A549 (cell line): ENCODE results near the gene ZNF669. TPM values are rescaled to one million over a fixed set of nuclear protein-coding genes. Genes with fewer than 3 reads are reported as not detected.

Experiments
- ATAC-seq, 2 experiments: fragments of 200-7000 bp in 1 of 2; fragments of >200 bp in 1 of 2; cut with Nextera tagmentation in 1 of 2; cut with Tn5 transposase in 1 of 2; 3 replicates each; pipeline versions ENCODE4 v1.8.0 to v1.9.1; 2018 to 2020; ENCODE audit warnings: mild to moderate bottlenecking in 1 of 2, moderate library complexity in 1 of 2
- CTCF ChIA-PET: fragments of 300-600 bp; sonication (Branson Sonifier 250); formaldehyde crosslinking; extraction: SDS; loops from one replicate; lab custom pipeline; 2021; ENCODE audit warnings: antibody characterized with exemption, inconsistent platforms; lab: Yijun Ruan, JAX
- POLR2A ChIA-PET: fragments of 350-600 bp; formaldehyde crosslinking; extraction: SDS; loops from one replicate; lab custom pipeline; 2021; ENCODE audit warnings: antibody characterized with exemption, inconsistent platforms; lab: Yijun Ruan, JAX
- DNase-seq, 2 experiments: peaks; one replicate each; pipeline versions ENCODE4 v3.0.0 to v3.0.0-alpha.2; 2011 to 2016; ENCODE audit warnings: low read depth in 1 of 2, low spot score in 1 of 2
- FAIRE-seq: peaks from 2 replicates; lab custom pipeline; 2011; peaks lifted over from hg19 to GRCh38; lab: Jason Lieb, UNC
- H3K27ac ChIP-seq, 2 experiments: fragments of >200 bp; sonication (Bioruptor Twin); formaldehyde crosslinking; 3 replicates each; pipeline ENCODE4 v1.5.1; 2016 to 2017
- H3K4me1 ChIP-seq: fragments of >200 bp; sonication (Bioruptor Twin); formaldehyde crosslinking; 3 replicates; pipeline ENCODE4 v1.6.1; 2016
- H3K4me2 ChIP-seq: fragments of >200 bp; sonication (Bioruptor Twin); formaldehyde crosslinking; 3 replicates; pipeline ENCODE4 v1.6.1; 2016
- H3K4me3 ChIP-seq: fragments of >200 bp; sonication (Bioruptor Twin); formaldehyde crosslinking; 3 replicates; pipeline ENCODE4 v1.5.1; 2016
- H3K9me3 ChIP-seq: fragments of >200 bp; sonication (Bioruptor Twin); formaldehyde crosslinking; 3 replicates; pipeline ENCODE4 v1.6.1; 2016
- BHLHE40 ChIP-seq: IDR thresholded peaks from 2 replicates; pipeline ENCODE4 v1.6.1; 2012; ENCODE audit warnings: low read depth, low read length, inconsistent platforms
- CBX2 ChIP-seq: fragments of 200-600 bp; sonication (generic); IDR thresholded peaks from 2 replicates; pipeline ENCODE4 v1.6.1; 2016; ENCODE audit warnings: low read depth, mild to moderate bottlenecking, borderline replicate concordance
- FOSB ChIP-seq: fragments of 250-450 bp; sonication (Bioruptor Pico); IDR thresholded peaks from 2 replicates; pipeline ENCODE4 v1.5.0; 2020; ENCODE audit warnings: mild to moderate bottlenecking, moderate library complexity
- GATA3 ChIP-seq: IDR thresholded peaks from 2 replicates; pipeline ENCODE4 v1.6.1; 2012; ENCODE audit warnings: borderline replicate concordance
- HEYL ChIP-seq: fragments of 250-450 bp; sonication (Bioruptor Pico); IDR thresholded peaks from 2 replicates; pipeline ENCODE4 v1.8.0; 2021; ENCODE audit warnings: mild to moderate bottlenecking, moderate library complexity
- HOXB5 ChIP-seq: fragments of 250-450 bp; sonication (Bioruptor Pico); IDR thresholded peaks from 2 replicates; pipeline ENCODE4 v1.5.0; 2020; ENCODE audit warnings: mild to moderate bottlenecking, moderate library complexity
- JUNB ChIP-seq: fragments of >200 bp; sonication (Bioruptor Twin); formaldehyde crosslinking; IDR thresholded peaks from 2 replicates; pipeline ENCODE4 v1.6.1; 2016
- KDM5A ChIP-seq: fragments of 200-600 bp; sonication (generic); IDR thresholded peaks from 2 replicates; pipeline ENCODE4 v1.6.1; 2016; ENCODE audit warnings: antibody characterized with exemption, mild to moderate bottlenecking
- MYC ChIP-seq: IDR thresholded peaks from 2 replicates; pipeline ENCODE4 v1.6.1; 2012; ENCODE audit warnings: mild to moderate bottlenecking, inconsistent platforms, low read length, improper control_type of control experiment, borderline replicate concordance
- NFE2L2 ChIP-seq: fragments of 150-350 bp; conservative IDR thresholded peaks from 2 replicates; pipeline ENCODE4 v1.6.1; 2014; ENCODE audit warnings: low read length
- NR3C1 ChIP-seq: fragments of >200 bp; sonication (Bioruptor Twin); formaldehyde crosslinking; IDR thresholded peaks from 3 replicates; pipeline ENCODE4 v1.6.1; 2017
- POLR2AphosphoS2 ChIP-seq: conservative IDR thresholded peaks from 2 replicates; pipeline ENCODE4 v1.6.1; 2012; ENCODE audit warnings: low read length, improper control_type of control experiment, inconsistent platforms
- RAD21 ChIP-seq, 2 experiments: fragments of >200 bp in 1 of 2; sonication (Bioruptor Twin) in 1 of 2; formaldehyde crosslinking in 1 of 2; IDR thresholded peaks in 1 of 2; conservative IDR thresholded peaks in 1 of 2; 2 replicates in 1 of 2; 3 replicates in 1 of 2; pipeline ENCODE4 v1.6.1; 2012 to 2018; ENCODE audit warnings: inconsistent platforms in 1 of 2
- RFX5 ChIP-seq: fragments of 450-650 bp; IDR thresholded peaks from 2 replicates; pipeline ENCODE4 v1.7.1; 2014; ENCODE audit warnings: antibody characterized with exemption, mild to moderate bottlenecking, moderate library complexity
- SMC3 ChIP-seq: fragments of >200 bp; sonication (Bioruptor Twin); formaldehyde crosslinking; IDR thresholded peaks from 3 replicates; pipeline ENCODE4 v1.6.1; 2018; ENCODE audit warnings: inconsistent platforms
- TP53 ChIP-seq: fragments of 250-450 bp; sonication (Bioruptor Pico); IDR thresholded peaks from 2 replicates; pipeline ENCODE4 v1.5.0; 2021; ENCODE audit warnings: mild to moderate bottlenecking, moderate library complexity
- ZC3H11A ChIP-seq: fragments of 450-650 bp; IDR thresholded peaks from 2 replicates; pipeline ENCODE4 v1.6.1; 2014; ENCODE audit warnings: antibody characterized with exemption, mild to moderate bottlenecking
- ZFP36 ChIP-seq: fragments of 450-650 bp; IDR thresholded peaks from 2 replicates; pipeline ENCODE4 v1.6.1; 2014; ENCODE audit warnings: borderline replicate concordance; ENCODE audit not compliant: partially characterized antibody
- ZNF302 ChIP-seq: fragments of 250-450 bp; sonication (Bioruptor Pico); IDR thresholded peaks from 2 replicates; pipeline ENCODE4 v1.9.0; 2021; ENCODE audit warnings: inconsistent platforms, mild to moderate bottlenecking, moderate library complexity
- whole genome bisulfite sequencing: methylation state at CpG from one replicate; pipeline ENCODE4 v1.1.6; 2017; ENCODE audit errors: missing lambda C conversion rate; 5-methylcytosine and 5-hydroxymethylcytosine counted together
- polyA plus RNA-seq, 4 experiments: library from polyadenylated mRNA; depleted of rRNA in 3 of 4; stranded (reverse); fragments of >200 nt; fragmentation: RNase III in 1 of 4; extraction: RNeasy Plus Mini Kit Qiagen cat#74134 plus additional on column Dnase treatment in 1 of 4; gene quantifications; 2 replicates in 3 of 4; 3 replicates in 1 of 4; pipeline ENCODE4 v1.2.3, GENCODE V29; 2011 to 2017
- TF ChIP-seq, protein P1 (sequence below): IDR thresholded peaks from 2 replicates; pipeline ENCODE4 v1.6.1; 2012
- TF ChIP-seq, protein P2 (sequence below): fragments of 150-350 bp; IDR thresholded peaks from 2 replicates; pipeline ENCODE4 v1.6.1; 2014; ENCODE audit warnings: low read depth, mild to moderate bottlenecking, low read length
- TF ChIP-seq, protein P3 (sequence below): IDR thresholded peaks from 2 replicates; pipeline ENCODE4 v1.6.1; 2012; ENCODE audit warnings: low read depth, borderline replicate concordance

ZNF669 gene
- polyA plus RNA-seq, 2 of the 4 experiments (the other 2 are of a cell fraction), result 3.6 to 5.3 TPM

DNA sequence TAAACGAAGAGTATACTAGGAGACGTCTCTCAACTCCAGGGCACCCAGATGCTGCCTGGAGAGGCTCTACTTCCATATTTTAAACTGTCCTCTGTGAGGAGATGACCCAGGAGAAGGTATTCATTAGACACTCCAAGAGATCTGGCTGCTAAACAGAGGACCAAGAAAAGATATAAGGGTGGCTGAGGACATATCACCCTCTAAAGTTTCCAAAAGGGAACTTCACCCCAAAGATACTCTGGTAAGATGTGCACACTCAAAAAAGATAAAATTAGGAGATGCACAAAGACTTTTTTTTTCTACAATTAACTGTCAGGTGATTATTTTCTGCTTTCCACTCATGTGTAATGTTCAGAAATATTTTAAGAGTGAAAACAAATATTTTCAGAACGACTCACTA, 26.9 kb downstream of the ZNF669 start:
- 0 out of 3 replicates have a peak, but pooled peaks cover 3% of the 10 kb centered on the region for H3K4me1 ChIP-seq
- TF ChIP-seq RFX5 (no peak), RAD21 (conservative IDR thresholded peaks at IDR 0.05 in 1 of 2, IDR thresholded peaks at IDR 0.05 in 1 of 2) (peak in 1 of 2 experiments; percentile 7; a peak in 1 of 5 replicates)
- CTCF ChIA-PET, result interaction anchor here (0.6 kb wide), 1 partner anchor 42 kb away, joined by 4 read pairs; no protein-coding TSS in a partner anchor
- peaks cover 42% of the 10 kb centered on the region for H3K9me3 ChIP-seq
- DNase-seq (no peak), FAIRE-seq (no peak), ATAC-seq (no peak)
- H3K27ac ChIP-seq, result no peak overlapping the region
- POLR2A ChIA-PET, result no interaction called here
- 83% methylated on average over 3 of the region's 3 CpGs for WGBS
- no peak overlapping the region for H3K4me3 ChIP-seq
- H3K4me2 ChIP-seq, result peak overlapping the region; percentile 78; the same call in 2 of the 3 replicates

DNA sequence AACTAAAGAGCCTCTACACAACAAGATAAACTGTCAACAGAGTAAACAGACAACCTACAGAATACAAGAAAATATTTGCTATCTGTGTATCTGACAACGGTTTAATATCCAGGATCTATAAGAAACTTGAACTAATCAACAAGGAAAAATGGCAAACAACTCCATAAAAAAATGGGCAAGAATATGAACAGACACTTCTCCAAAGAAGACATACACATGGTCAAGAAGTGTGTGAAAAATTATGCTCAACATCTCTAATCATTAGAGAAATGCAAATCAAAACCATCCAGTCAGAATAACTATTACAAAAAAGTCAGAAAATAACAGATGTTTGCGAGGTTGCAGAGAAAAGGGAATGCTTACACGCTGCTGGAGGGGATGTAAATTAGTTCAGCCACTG, 33.5 kb downstream of the ZNF669 start:
- Histone ChIP-seq H3K27ac (no peak overlapping the region), H3K9me3 (peaks cover 63% of the 10 kb centered on the region), H3K4me1 (no peaks in the 10 kb centered on the region), H3K4me3 (no peak overlapping the region), H3K4me2 (no peak overlapping the region)
- FAIRE-seq (no peak), ATAC-seq (no peak), DNase-seq (no peak)
- ChIA-PET POLR2A (no interaction called here), CTCF (no interaction called here)
- WGBS, result 35% methylated on average over 3 of the region's 3 CpGs
- no peak for TF ChIP-seq HEYL (CRISPR knock-in tag)
- TF ChIP-seq, protein P1, sequence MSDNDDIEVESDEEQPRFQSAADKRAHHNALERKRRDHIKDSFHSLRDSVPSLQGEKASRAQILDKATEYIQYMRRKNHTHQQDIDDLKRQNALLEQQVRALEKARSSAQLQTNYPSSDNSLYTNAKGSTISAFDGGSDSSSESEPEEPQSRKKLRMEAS, result no peak
- TF ChIP-seq ZFP36, result no peak
- TF ChIP-seq, protein P2, sequence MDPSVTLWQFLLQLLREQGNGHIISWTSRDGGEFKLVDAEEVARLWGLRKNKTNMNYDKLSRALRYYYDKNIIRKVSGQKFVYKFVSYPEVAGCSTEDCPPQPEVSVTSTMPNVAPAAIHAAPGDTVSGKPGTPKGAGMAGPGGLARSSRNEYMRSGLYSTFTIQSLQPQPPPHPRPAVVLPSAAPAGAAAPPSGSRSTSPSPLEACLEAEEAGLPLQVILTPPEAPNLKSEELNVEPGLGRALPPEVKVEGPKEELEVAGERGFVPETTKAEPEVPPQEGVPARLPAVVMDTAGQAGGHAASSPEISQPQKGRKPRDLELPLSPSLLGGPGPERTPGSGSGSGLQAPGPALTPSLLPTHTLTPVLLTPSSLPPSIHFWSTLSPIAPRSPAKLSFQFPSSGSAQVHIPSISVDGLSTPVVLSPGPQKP, result no peak
- no peak for TF ChIP-seq NFE2L2
- no peak for TF ChIP-seq BHLHE40
- no peak for TF ChIP-seq JUNB
- TF ChIP-seq, all 56 proteins: peak for 0

DNA sequence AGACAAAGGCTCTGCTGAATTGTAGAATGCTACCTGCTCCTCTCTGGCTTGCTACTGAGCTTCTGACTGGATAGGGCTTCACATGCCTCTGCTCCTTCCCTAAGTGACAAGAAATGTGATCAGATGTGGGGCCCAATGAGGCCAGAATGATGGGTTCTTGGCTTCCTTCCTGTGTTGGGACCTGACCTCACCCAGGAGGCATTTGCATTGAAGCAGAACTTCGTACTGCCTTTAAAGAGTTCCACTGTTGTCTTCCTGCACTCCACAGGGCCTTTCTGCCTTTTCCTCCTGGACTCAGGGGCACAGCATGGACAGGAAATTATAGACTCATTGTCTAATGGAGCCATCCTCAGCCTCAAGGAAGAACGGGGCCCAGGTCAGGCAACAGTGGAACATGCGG, 39.9 kb downstream of the ZNF669 start:
- no peak for ATAC-seq
- Histone ChIP-seq H3K4me3 (no peak overlapping the region), H3K27ac (no peak overlapping the region), H3K9me3 (peaks cover 56% of the 10 kb centered on the region), H3K4me1 (no peaks in the 10 kb centered on the region), H3K4me2 (no peak overlapping the region)
- ChIA-PET CTCF (no interaction called here), POLR2A (no interaction called here)
- FAIRE-seq, result no peak
- DNase-seq, result no peak
- no peak for TF ChIP-seq HOXB5 (CRISPR knock-in tag)
- no peak for TF ChIP-seq GATA3
- no peak for TF ChIP-seq FOSB (CRISPR knock-in tag)
- TF ChIP-seq SMC3, result no peak
- TF ChIP-seq NR3C1, result no peak
- TF ChIP-seq, protein P3, sequence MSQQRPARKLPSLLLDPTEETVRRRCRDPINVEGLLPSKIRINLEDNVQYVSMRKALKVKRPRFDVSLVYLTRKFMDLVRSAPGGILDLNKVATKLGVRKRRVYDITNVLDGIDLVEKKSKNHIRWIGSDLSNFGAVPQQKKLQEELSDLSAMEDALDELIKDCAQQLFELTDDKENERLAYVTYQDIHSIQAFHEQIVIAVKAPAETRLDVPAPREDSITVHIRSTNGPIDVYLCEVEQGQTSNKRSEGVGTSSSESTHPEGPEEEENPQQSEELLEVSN, result no peak
- TF ChIP-seq CBX2, result no peak
- TF ChIP-seq, protein P1, result no peak
- TF ChIP-seq NFE2L2, result no peak
- TF ChIP-seq ZNF302 (CRISPR knock-in tag), result no peak
- no peak for TF ChIP-seq KDM5A
- no peak for TF ChIP-seq POLR2AphosphoS2
- TF ChIP-seq MYC, result no peak
- TF ChIP-seq JUNB, result no peak
- no peak for TF ChIP-seq TP53 (CRISPR knock-in tag)
- no peak for TF ChIP-seq ZC3H11A
- 66% methylated on average over 3 of the region's 3 CpGs for WGBS
